Keratinocyte (primary cell): ENCODE data around the gene CENPV. TPM values are rescaled to one million over a fixed set of nuclear protein-coding genes. Genes with fewer than 3 reads are reported as not detected.

ENCODE experiments used
- DNase-seq: peaks from one replicate; pipeline ENCODE4 v3.0.0-alpha.2; 2011; ENCODE audit warnings: low read depth, missing footprints, low spot score
- FAIRE-seq: peaks from 2 replicates; lab custom pipeline; 2011; peaks lifted over from hg19 to GRCh38; lab: Jason Lieb, UNC
- H2AFZ ChIP-seq: 2 replicates; pipeline ENCODE4 v1.6.0; 2012; ENCODE audit warnings: low read length, control low read depth, inconsistent platforms; ENCODE audit not compliant: control insufficient read depth
- H3K27ac ChIP-seq: 2 replicates; pipeline ENCODE4 v1.5.1; 2011; ENCODE audit warnings: low read length; ENCODE audit not compliant: control insufficient read depth, insufficient read depth
- H3K27me3 ChIP-seq: 3 replicates; pipeline ENCODE4 v1.6.0; 2011; ENCODE audit warnings: low read length; ENCODE audit not compliant: control insufficient read depth, insufficient read depth; ENCODE audit errors: extremely low read depth
- H3K36me3 ChIP-seq, 2 experiments: 2 replicates in 1 of 2; 3 replicates in 1 of 2; pipeline ENCODE4 v1.5.1; 2011; ENCODE audit warnings: low read length in 2 of 2, mild to moderate bottlenecking in 1 of 2; ENCODE audit not compliant: control insufficient read depth in 2 of 2, insufficient read depth in 2 of 2; ENCODE audit errors: extremely low read depth in 1 of 2
- H3K4me1 ChIP-seq: 3 replicates; pipeline ENCODE4 v1.5.1; 2011; ENCODE audit warnings: low read length; ENCODE audit not compliant: control insufficient read depth, insufficient read depth; ENCODE audit errors: extremely low read depth
- H3K4me2 ChIP-seq: 3 replicates; pipeline ENCODE4 v1.6.0; 2011; ENCODE audit warnings: low read depth, low read length; ENCODE audit not compliant: control insufficient read depth, insufficient read depth; ENCODE audit errors: extremely low read depth
- H3K4me3 ChIP-seq, 3 experiments: fragments of 200-600 bp in 1 of 3; sonication (generic) in 1 of 3; 2 replicates in 2 of 3; 3 replicates in 1 of 3; pipeline ENCODE4 v1.5.1; 2011 to 2016; ENCODE audit warnings: low read length in 3 of 3, mild to moderate bottlenecking in 3 of 3, control low read depth in 2 of 3, inconsistent platforms in 1 of 3, low read depth in 1 of 3, mixed read lengths in 1 of 3, mixed run types in 1 of 3, moderate library complexity in 1 of 3; ENCODE audit not compliant: control insufficient read depth in 2 of 3, insufficient read depth in 2 of 3; ENCODE audit errors: extremely low read depth in 1 of 3
- H3K79me2 ChIP-seq: 2 replicates; pipeline ENCODE4 v1.6.0; 2012; ENCODE audit warnings: low read length; ENCODE audit not compliant: control insufficient read depth, insufficient read depth
- H3K9ac ChIP-seq: 3 replicates; pipeline ENCODE4 v1.6.0; 2011; ENCODE audit warnings: low read length; ENCODE audit not compliant: control insufficient read depth, insufficient read depth; ENCODE audit errors: extremely low read depth
- H3K9me1 ChIP-seq: 3 replicates; pipeline ENCODE4 v1.6.0; 2011; ENCODE audit warnings: low read length; ENCODE audit not compliant: control insufficient read depth, insufficient read depth; ENCODE audit errors: extremely low read depth
- H3K9me3 ChIP-seq: 2 replicates; pipeline ENCODE4 v1.5.1; 2012; ENCODE audit warnings: low read depth, low read length; ENCODE audit not compliant: control insufficient read depth
- H4K20me1 ChIP-seq: 3 replicates; pipeline ENCODE4 v1.6.0; 2011; ENCODE audit warnings: low read length; ENCODE audit not compliant: control insufficient read depth, insufficient read depth; ENCODE audit errors: extremely low read depth
- EZH2 ChIP-seq: IDR thresholded peaks from one replicate; pipeline ENCODE4 v1.6.1; 2012; ENCODE audit warnings: inconsistent platforms, mild to moderate bottlenecking, low read length, moderate library complexity
- dilution Hi-C: fragments of 300-500 bp; cut with MboI; formaldehyde crosslinking; loops from one replicate; pipeline ENCODE4 v1.7.0; 2020; ENCODE audit warnings: low sequenced_read_pairs; ENCODE audit not compliant: extremely low pct_ligation_motif_present
- polyA plus RNA-seq, 5 experiments: library from polyadenylated mRNA; depleted of rRNA in 3 of 5; stranded (reverse) in 3 of 5; stranded (forward) in 1 of 5; unstranded in 1 of 5; fragments of >200 nt; gene quantifications; 1 replicate in 1 of 5; 2 replicates in 3 of 5; 3 replicates in 1 of 5; pipeline versions ENCODE4 v1.2.1 to v1.2.3, GENCODE V29; 2011 to 2012; ENCODE audit warnings: missing spikeins in 2 of 5, low read depth in 1 of 5, low replicate concordance in 1 of 5
- TF ChIP-seq, protein P1 (sequence below), 3 experiments: IDR thresholded peaks in 1 of 3; conservative IDR thresholded peaks in 1 of 3; optimal IDR thresholded peaks in 1 of 3; 2 replicates in 2 of 3; 3 replicates in 1 of 3; pipeline versions ENCODE3 to v1.5.1; 2011; ENCODE audit warnings: low read length in 3 of 3, mild to moderate bottlenecking in 3 of 3, moderate library complexity in 2 of 3, control low read depth in 1 of 3, inconsistent platforms in 1 of 3; ENCODE audit not compliant: insufficient read depth in 2 of 3; ENCODE audit errors: extremely low read depth in 1 of 3

The CENPV gene
- polyA plus RNA-seq, 1 donor (not counting 4 experiments of a cell fraction or from before 2014, with no cell fraction given): 1.5 TPM

DNA sequence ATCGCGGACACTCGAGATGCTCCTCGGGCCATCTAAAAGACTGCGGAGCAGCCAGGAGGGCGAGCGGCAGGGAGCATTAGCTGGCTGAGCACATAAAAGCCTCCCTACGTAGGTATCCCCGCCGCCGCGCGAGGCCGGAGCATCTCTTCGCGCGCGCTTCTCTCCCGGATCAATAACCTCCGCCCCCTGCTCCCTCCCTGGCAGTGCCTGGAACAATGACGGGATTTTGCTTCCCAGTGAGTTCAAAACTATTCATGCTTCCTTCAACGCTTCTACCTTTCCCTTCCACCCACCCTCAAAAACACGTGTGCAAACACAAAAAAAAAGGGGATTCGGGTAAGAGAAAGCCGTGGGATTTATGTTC, 984 bp downstream of the CENPV start:
- H3K36me3 ChIP-seq: peaks cover 0 to 2% of the 10 kb centered on the region in 2 experiments
- dilution Hi-C loops: no loop called here
- H4K20me1 ChIP-seq: no peaks in the 10 kb centered on the region
- FAIRE-seq (no peak), DNase-seq (no peak)
- H3K4me3 ChIP-seq: peak overlapping the region; percentile 21 to 77 (median 33)
- peak; percentile 91 for TF ChIP-seq EZH2
- TF ChIP-seq, protein P1, sequence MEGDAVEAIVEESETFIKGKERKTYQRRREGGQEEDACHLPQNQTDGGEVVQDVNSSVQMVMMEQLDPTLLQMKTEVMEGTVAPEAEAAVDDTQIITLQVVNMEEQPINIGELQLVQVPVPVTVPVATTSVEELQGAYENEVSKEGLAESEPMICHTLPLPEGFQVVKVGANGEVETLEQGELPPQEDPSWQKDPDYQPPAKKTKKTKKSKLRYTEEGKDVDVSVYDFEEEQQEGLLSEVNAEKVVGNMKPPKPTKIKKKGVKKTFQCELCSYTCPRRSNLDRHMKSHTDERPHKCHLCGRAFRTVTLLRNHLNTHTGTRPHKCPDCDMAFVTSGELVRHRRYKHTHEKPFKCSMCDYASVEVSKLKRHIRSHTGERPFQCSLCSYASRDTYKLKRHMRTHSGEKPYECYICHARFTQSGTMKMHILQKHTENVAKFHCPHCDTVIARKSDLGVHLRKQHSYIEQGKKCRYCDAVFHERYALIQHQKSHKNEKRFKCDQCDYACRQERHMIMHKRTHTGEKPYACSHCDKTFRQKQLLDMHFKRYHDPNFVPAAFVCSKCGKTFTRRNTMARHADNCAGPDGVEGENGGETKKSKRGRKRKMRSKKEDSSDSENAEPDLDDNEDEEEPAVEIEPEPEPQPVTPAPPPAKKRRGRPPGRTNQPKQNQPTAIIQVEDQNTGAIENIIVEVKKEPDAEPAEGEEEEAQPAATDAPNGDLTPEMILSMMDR (optimal IDR thresholded peaks at IDR 0.05 in 1 of 3, IDR thresholded peaks at IDR 0.05 in 1 of 3, conservative IDR thresholded peaks at IDR 0.05 in 1 of 3; ENCODE audit: extremely low read depth in 1 of 3, insufficient read depth in 2 of 3, low read length in 3 of 3): no peak
- H3K27ac ChIP-seq: no peak overlapping the region
- no peak overlapping the region for H2AFZ ChIP-seq
- H3K9me3 ChIP-seq: no peaks in the 10 kb centered on the region
- peaks cover 6% of the 10 kb centered on the region for H3K4me1 ChIP-seq
- H3K9me1 ChIP-seq: no peaks in the 10 kb centered on the region
- peak overlapping the region; percentile 69 for H3K4me2 ChIP-seq
- H3K79me2 ChIP-seq: no peaks in the 10 kb centered on the region
- peaks cover 12% of the 10 kb centered on the region for H3K27me3 ChIP-seq
- H3K9ac ChIP-seq: no peak overlapping the region

DNA sequence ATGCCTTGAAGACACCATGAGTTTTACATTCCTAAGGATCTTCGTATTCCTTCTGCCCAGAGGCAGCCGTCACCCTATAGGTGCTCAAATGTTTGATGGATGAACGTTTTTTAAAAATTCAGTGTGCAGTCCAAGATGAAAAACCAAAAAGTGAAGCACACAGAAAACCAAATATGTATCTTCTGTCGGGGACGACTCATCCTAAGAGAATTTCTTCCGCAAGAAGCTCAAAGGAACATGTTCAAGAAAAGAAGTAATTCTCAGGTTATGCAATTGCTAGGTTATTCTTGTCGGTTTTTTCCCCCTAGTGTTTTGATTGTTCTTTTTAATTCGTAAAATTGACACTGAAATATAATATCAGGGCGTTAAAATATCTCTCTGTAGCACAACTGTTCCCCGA, 1.4 kb downstream of the CENPV start:
- FAIRE-seq (no peak), DNase-seq (no peak)
- Histone ChIP-seq H3K27me3 (peaks cover 12% of the 10 kb centered on the region), H3K27ac (no peak overlapping the region), H3K9me1 (no peaks in the 10 kb centered on the region), H3K9ac (no peak overlapping the region), H3K9me3 (no peaks in the 10 kb centered on the region), H2AFZ (no peak overlapping the region), H3K4me3 (peak overlapping the region in 1 of 3 experiments; percentile 77), H3K79me2 (no peaks in the 10 kb centered on the region), H3K36me3 (peaks cover 0 to 2% of the 10 kb centered on the region in 2 experiments), H4K20me1 (no peaks in the 10 kb centered on the region), H3K4me2 (peak overlapping the region; percentile 69), H3K4me1 (peaks cover 6% of the 10 kb centered on the region)
- TF ChIP-seq EZH2: no peak
- TF ChIP-seq, protein P1 (optimal IDR thresholded peaks at IDR 0.05 in 1 of 3, IDR thresholded peaks at IDR 0.05 in 1 of 3, conservative IDR thresholded peaks at IDR 0.05 in 1 of 3; ENCODE audit: extremely low read depth in 1 of 3, insufficient read depth in 2 of 3, low read length in 3 of 3): no peak
- dilution Hi-C loops: no loop called here
